GM12878 (cell line): ENCODE results near the gene ASZ1. TPM values are rescaled to one million over a fixed set of nuclear protein-coding genes. Genes with fewer than 3 reads are reported as not detected.

Source experiments
- ATAC-seq: fragments of 200-7000 bp; cut with Tn5 transposase; 3 replicates; pipeline ENCODE4 v1.9.1; 2020; ENCODE audit warnings: mild to moderate bottlenecking, moderate library complexity
- BruUV-seq: library from RNA; stranded (reverse); fragments of 400-500 nt; replicated peaks from 2 replicates; lab custom pipeline; 2021; lab: Mats Ljungman, UMichigan
- CTCF ChIA-PET: fragments of 300-600 bp; sonication (Branson Sonifier 250); formaldehyde crosslinking; extraction: SDS; loops from one replicate; lab custom pipeline; 2021; ENCODE audit warnings: inconsistent platforms; lab: Yijun Ruan, JAX
- POLR2A ChIA-PET: fragments of 350-600 bp; formaldehyde crosslinking; extraction: SDS; loops from one replicate; lab custom pipeline; 2021; ENCODE audit warnings: inconsistent platforms; lab: Charles Lee
- RAD21 ChIA-PET: fragments of 300-600 bp; sonication (Branson Sonifier 250); formaldehyde crosslinking; loops from one replicate; lab custom pipeline; 2023; ENCODE audit warnings: antibody characterized with exemption; ENCODE audit not compliant: unreplicated experiment; lab: Charles Lee
- SMC1A ChIA-PET: fragments of 300-600 bp; sonication (Branson Sonifier 250); formaldehyde crosslinking; loops from one replicate; lab custom pipeline; 2023; ENCODE audit not compliant: unreplicated experiment, uncharacterized antibody; lab: Charles Lee
- DNase-seq: peaks from one replicate; pipeline ENCODE4 v3.0.0-alpha.2; 2011; ENCODE audit warnings: low read depth, low spot score
- FAIRE-seq: peaks from 3 replicates; lab custom pipeline; 2011; peaks lifted over from hg19 to GRCh38; lab: Jason Lieb, UNC
- H2AFZ ChIP-seq: 2 replicates; pipeline ENCODE4 v1.6.0; 2011; ENCODE audit warnings: low read depth, low read length, control low read depth; ENCODE audit not compliant: control insufficient read depth
- H3K27ac ChIP-seq: 2 replicates; pipeline ENCODE4 v1.5.1; 2011; ENCODE audit warnings: control low read depth; ENCODE audit not compliant: control insufficient read depth, insufficient read depth
- H3K27me3 ChIP-seq, 2 experiments: replicated peaks in 1 of 2; 2 replicates each; pipeline versions ENCODE4 v1.6.0 to v1.6.1; 2011; ENCODE audit warnings: low read length in 1 of 2; ENCODE audit not compliant: control insufficient read depth in 2 of 2, insufficient read depth in 2 of 2
- H3K36me3 ChIP-seq, 2 experiments: 2 replicates each; pipeline ENCODE4 v1.5.1; 2011; ENCODE audit warnings: low read length in 1 of 2; ENCODE audit not compliant: control insufficient read depth in 2 of 2, insufficient read depth in 2 of 2
- H3K4me1 ChIP-seq: 2 replicates; pipeline ENCODE4 v1.6.1; 2011; ENCODE audit warnings: mild to moderate bottlenecking, low read length, moderate library complexity, mixed read lengths; ENCODE audit not compliant: control insufficient read depth, insufficient read depth
- H3K4me2 ChIP-seq: 2 replicates; pipeline ENCODE4 v1.6.0; 2011; ENCODE audit warnings: control low read depth; ENCODE audit not compliant: control insufficient read depth, insufficient read depth
- H3K4me3 ChIP-seq: fragments of 200-600 bp; sonication (generic); 2 replicates; pipeline ENCODE4 v1.5.1; 2016
- H3K79me2 ChIP-seq: 2 replicates; pipeline ENCODE4 v1.6.0; 2011; ENCODE audit warnings: low read length; ENCODE audit not compliant: control insufficient read depth, insufficient read depth
- H3K9ac ChIP-seq: 2 replicates; pipeline ENCODE4 v1.8.0; 2011; ENCODE audit warnings: low read length, control low read depth, mixed read lengths; ENCODE audit not compliant: control insufficient read depth, insufficient read depth
- H3K9me3 ChIP-seq: replicated peaks from 3 replicates; pipeline ENCODE4 v1.5.1; 2011; ENCODE audit warnings: mild to moderate bottlenecking, low read length; ENCODE audit not compliant: control insufficient read depth, insufficient read depth
- H4K20me1 ChIP-seq: 2 replicates; pipeline ENCODE4 v1.6.0; 2011; ENCODE audit not compliant: control insufficient read depth, insufficient read depth
- FOXK2 ChIP-seq: fragments of 450-650 bp; IDR thresholded peaks from 2 replicates; pipeline ENCODE4 v1.6.1; 2017; ENCODE audit warnings: mild to moderate bottlenecking, moderate library complexity
- HSF1 ChIP-seq: fragments of 150-350 bp; IDR thresholded peaks from 2 replicates; pipeline ENCODE4 v1.6.1; 2014; ENCODE audit warnings: mild to moderate bottlenecking, low read depth, low read length
- IKZF2 ChIP-seq, 2 experiments: fragments of 450-650 bp; IDR thresholded peaks; 2 replicates each; pipeline ENCODE4 v1.6.1; 2017; ENCODE audit warnings: mild to moderate bottlenecking in 2 of 2, moderate library complexity in 2 of 2
- PML ChIP-seq: IDR thresholded peaks from 2 replicates; pipeline ENCODE4 v1.6.1; 2012; ENCODE audit warnings: low read length, inconsistent platforms
- ZBTB4 ChIP-seq: fragments of 450-650 bp; formaldehyde crosslinking; IDR thresholded peaks from 2 replicates; pipeline ENCODE4 v1.4.0; 2022; ENCODE audit warnings: mild to moderate bottlenecking, moderate library complexity
- ZNF274 ChIP-seq: IDR thresholded peaks from one replicate; pipeline ENCODE4 v1.8.0; 2011; ENCODE audit not compliant: insufficient read length, insufficient read depth
- in situ Hi-C: fragments of 300-500 bp; cut with MboI; formaldehyde crosslinking; loops from 9 replicates; pipeline ENCODE4 v1.14.3; 2018; ENCODE audit warnings: mixed read lengths
- intact Hi-C: fragments of 100-400 bp; cut with micrococcal nuclease; formaldehyde crosslinking; loops from one replicate; pipeline ENCODE4 v1.14.2; 2022; ENCODE audit not compliant: unreplicated experiment
- polyA plus RNA-seq, 11 experiments: library from polyadenylated mRNA; depleted of rRNA in 4 of 11; unstranded in 6 of 11; stranded (reverse) in 5 of 11; fragments of >200 nt; fragmentation: Nextera tagmentation in 4 of 11; fragmentation: Illumina TruSeq in 1 of 11; extraction: Ambion mirVana in 4 of 11; extraction: Trizol in 1 of 11; gene quantifications; 1 replicate in 1 of 11; 2 replicates in 10 of 11; pipeline versions ENCODE4 v1.2.1 to v1.2.3, GENCODE V29; 2011 to 2016; ENCODE audit warnings: inconsistent platforms in 2 of 11, missing spikeins in 2 of 11, low read depth in 1 of 11
- total RNA-seq, 4 experiments: library from RNA; depleted of rRNA in 3 of 4; stranded (reverse); fragments of >200 nt in 3 of 4; fragmentation: Illumina TruSeq in 1 of 4; extraction: Trizol in 1 of 4; gene quantifications; 2 replicates each; pipeline versions ENCODE4 v1.2.1 to v1.2.3, GENCODE V29; 2013 to 2021

ASZ1 gene
- total and polyA plus RNA-seq, 10 of the 15 experiments (the other 5 are each of a cell fraction or from before 2014, with no cell fraction given), result 0.04 to 0.09 (median 0.06) TPM; not detected in 5

GRCh38 chr7:117395743-117396142 lies 31.6 kb downstream of the ASZ1 start:
- no TSS peak for BruUV-seq

More at GRCh38 chr7:117395743-117396142, 31.6 kb downstream of the ASZ1 start:
- Histone ChIP-seq H4K20me1 (no peaks in the 10 kb centered on the region), H3K4me3 (no peak overlapping the region), H3K36me3 (no peaks in the 10 kb centered on the region), H3K27ac (no peak overlapping the region), H3K9me3 (no peaks in the 10 kb centered on the region)
- intact Hi-C loops, result no loop called here
- no peak for DNase-seq
- FAIRE-seq, result no peak
- RAD21 ChIA-PET, result interaction anchor here (0.7 to 1.4 kb wide), 3 partner anchors 8 to 320 kb away, joined by 3 to 6 read pairs (median 3); no protein-coding TSS in a partner anchor
- POLR2A ChIA-PET, result no interaction called here
- ATAC-seq, result no peak
- TF ChIP-seq FOXK2 (no peak), ZNF274 (no peak), IKZF2 (IDR thresholded peaks at IDR 0.05) (no peak), ZBTB4 (CRISPR knock-in tag) (no peak), PML (no peak), HSF1 (no peak)
- TF ChIP-seq, all 136 proteins: peak for 0
- in situ Hi-C loops, result loop anchor here (5.0 kb wide), 1 partner anchor 327 kb away; no protein-coding TSS in a partner anchor
- Histone ChIP-seq H2AFZ (no peak overlapping the region), H3K27me3 (no peaks in the 10 kb centered on the region), H3K9ac (no peak overlapping the region), H3K4me1 (no peaks in the 10 kb centered on the region), H3K79me2 (no peaks in the 10 kb centered on the region), H3K4me2 (no peak overlapping the region)
- ChIA-PET CTCF (interaction anchor here (0.7 to 2.1 kb wide), 9 partner anchors 11 to 336 kb away, joined by 3 to 7 read pairs (median 3); no protein-coding TSS in a partner anchor), SMC1A (interaction anchor here (0.6 to 2.1 kb wide), 5 partner anchors 11 to 598 kb away, joined by 3 to 14 read pairs (median 4); no protein-coding TSS in a partner anchor)
